Liver (tissue), 9 donors: Measurements from ENCODE around the gene PTPRD. TPM values are rescaled to one million over a fixed set of nuclear protein-coding genes. Genes with fewer than 3 reads are reported as not detected.

ENCODE experiments used
- DNase-seq: peaks from one replicate; pipeline ENCODE4 v3.0.0-alpha.2; 2017; ENCODE audit warnings: low spot score
- H3K27ac ChIP-seq, 2 donors: one replicate each; pipeline ENCODE4 v1.7.0; 2013; ENCODE audit warnings: inconsistent platforms in 2 of 2, low read length in 2 of 2, control low read depth in 1 of 2, low read depth in 1 of 2, mild to moderate bottlenecking in 1 of 2
- H3K27me3 ChIP-seq, 4 donors: one replicate each; pipeline versions ENCODE4 v1.6.1 to v1.7.0; 2013; ENCODE audit warnings: low read length in 3 of 4, inconsistent platforms in 1 of 4, mild to moderate bottlenecking in 1 of 4, moderate library complexity in 1 of 4; ENCODE audit not compliant: control insufficient read depth in 4 of 4, insufficient read depth in 4 of 4
- H3K36me3 ChIP-seq, 4 donors: one replicate each; pipeline versions ENCODE4 v1.6.1 to v1.7.0; 2013; ENCODE audit warnings: low read length in 3 of 4, mild to moderate bottlenecking in 3 of 4, low read depth in 1 of 4, moderate library complexity in 1 of 4; ENCODE audit not compliant: control insufficient read depth in 4 of 4, insufficient read depth in 3 of 4
- H3K4me1 ChIP-seq, 4 donors: one replicate each; pipeline versions ENCODE4 v1.6.1 to v1.7.0; 2013; ENCODE audit warnings: low read length in 3 of 4, mild to moderate bottlenecking in 3 of 4, moderate library complexity in 1 of 4; ENCODE audit not compliant: control insufficient read depth in 4 of 4, insufficient read depth in 4 of 4
- H3K4me3 ChIP-seq, 3 donors: one replicate each; pipeline versions ENCODE4 v1.6.1 to v1.7.0; 2013; ENCODE audit warnings: low read length in 3 of 3, control low read depth in 1 of 3, low read depth in 1 of 3, mild to moderate bottlenecking in 1 of 3
- H3K9ac ChIP-seq, 2 donors: one replicate each; pipeline ENCODE4 v1.7.0; 2013; ENCODE audit warnings: low read length in 2 of 2, mild to moderate bottlenecking in 2 of 2, moderate library complexity in 2 of 2, control low read depth in 1 of 2, low read depth in 1 of 2
- H3K9me3 ChIP-seq, 4 donors: one replicate each; pipeline versions ENCODE4 v1.6.1 to v1.7.0; 2013; ENCODE audit warnings: low read length in 3 of 4; ENCODE audit not compliant: control insufficient read depth in 4 of 4
- ATF3 ChIP-seq: IDR thresholded peaks from 2 replicates; pipeline ENCODE4 v1.6.1; 2016; ENCODE audit warnings: antibody characterized with exemption
- CTCF ChIP-seq: fragments of 150-350 bp; IDR thresholded peaks from 2 replicates; pipeline ENCODE4 v1.5.1; 2017; ENCODE audit warnings: improper control_type of control experiment, low read depth, low read length; ENCODE audit not compliant: missing input control
- FOXA1 ChIP-seq: IDR thresholded peaks from 2 replicates; pipeline ENCODE4 v1.6.1; 2016; ENCODE audit warnings: antibody characterized with exemption
- FOXA2 ChIP-seq: IDR thresholded peaks from 2 replicates; pipeline ENCODE4 v1.6.1; 2016; ENCODE audit warnings: antibody characterized with exemption
- GABPA ChIP-seq, 2 donors: IDR thresholded peaks in 1 of 2; conservative IDR thresholded peaks in 1 of 2; 2 replicates each; pipeline ENCODE4 v1.6.1; 2016; ENCODE audit warnings: antibody characterized with exemption in 2 of 2, mild to moderate bottlenecking in 1 of 2, moderate library complexity in 1 of 2
- HNF4A ChIP-seq, 2 donors: conservative IDR thresholded peaks; 2 replicates each; pipeline ENCODE4 v1.6.1; 2016; ENCODE audit warnings: antibody characterized with exemption in 2 of 2, mild to moderate bottlenecking in 2 of 2
- HNF4G ChIP-seq: IDR thresholded peaks from 2 replicates; pipeline ENCODE4 v1.6.1; 2016; ENCODE audit warnings: antibody characterized with exemption
- NR2F2 ChIP-seq: IDR thresholded peaks from 2 replicates; pipeline ENCODE4 v1.6.1; 2016; ENCODE audit warnings: antibody characterized with exemption
- REST ChIP-seq: IDR thresholded peaks from 2 replicates; pipeline ENCODE4 v1.6.1; 2016; ENCODE audit warnings: antibody characterized with exemption, mild to moderate bottlenecking
- RXRA ChIP-seq, 2 donors: IDR thresholded peaks; 2 replicates each; pipeline ENCODE4 v1.6.1; 2017 to 2018; ENCODE audit warnings: antibody characterized with exemption in 2 of 2, mild to moderate bottlenecking in 1 of 2
- SP1 ChIP-seq: IDR thresholded peaks from 2 replicates; pipeline ENCODE4 v1.6.1; 2018; ENCODE audit warnings: antibody characterized with exemption, mild to moderate bottlenecking
- TAF1 ChIP-seq: conservative IDR thresholded peaks from 2 replicates; pipeline ENCODE4 v1.6.1; 2016; ENCODE audit warnings: antibody characterized with exemption, mild to moderate bottlenecking
- YY1 ChIP-seq: IDR thresholded peaks from 2 replicates; pipeline ENCODE4 v1.6.1; 2016; ENCODE audit warnings: antibody characterized with exemption, mild to moderate bottlenecking
- ZBTB33 ChIP-seq: IDR thresholded peaks from 2 replicates; pipeline ENCODE4 v1.6.1; 2016; ENCODE audit warnings: antibody characterized with exemption
- WGBS: extraction: QIAGEN DNeasy Blood & Tissue Kit; methylation state at CpG from one replicate; pipeline ENCODE4 v1.1.7; 2013; 5-methylcytosine and 5-hydroxymethylcytosine counted together
- polyA plus RNA-seq, 2 donors: library from polyadenylated mRNA; stranded (reverse) in 1 of 2; unstranded in 1 of 2; fragments of 200-250 nt in 1 of 2; fragments of >200 nt in 1 of 2; fragmentation: Nextera tagmentation in 1 of 2; extraction: Ambion mirVana in 1 of 2; gene quantifications; one replicate each; pipeline versions ENCODE4 v1.2.1 to v1.2.3, GENCODE V29; 2013 to 2015
- total RNA-seq, 2 donors: library from RNA; depleted of rRNA; stranded (reverse); fragments of >200 nt; gene quantifications; one replicate each; pipeline ENCODE4 v1.2.3, GENCODE V29; 2014
- donor health status: healthy.
- donor health status: healthy.
- donor health status: healthy.
- donor health status: healthy.
- donor health status: healthy.

The PTPRD gene
- total and polyA plus RNA-seq, 4 donors = 0.78 to 34.2 (median 4.7) TPM

DNA sequence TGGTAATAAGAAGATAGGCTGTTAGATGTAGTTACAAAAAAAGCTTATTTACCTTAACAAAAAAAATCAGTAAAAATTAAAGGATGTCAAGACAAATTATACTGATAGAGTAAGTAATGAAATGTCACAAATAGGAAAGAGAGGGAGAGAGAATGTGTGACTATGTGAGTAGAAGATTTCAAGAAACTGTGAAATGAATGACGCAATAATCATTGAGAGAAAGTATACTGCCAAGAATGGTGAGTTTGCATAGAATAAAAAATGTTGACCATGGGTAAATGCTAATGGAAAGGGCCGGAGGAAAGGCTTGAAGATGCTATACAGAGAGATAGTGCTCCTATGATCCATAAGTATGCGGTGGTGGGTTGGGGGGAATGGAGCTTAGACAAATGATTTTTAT, 100.7 kb downstream of the PTPRD start:
- DNase-seq = no peak
- no peak for TF ChIP-seq YY1
- TF ChIP-seq FOXA1 = no peak
- TF ChIP-seq FOXA2 = no peak
- no peak for TF ChIP-seq REST
- TF ChIP-seq ATF3 = no peak
- no peak for TF ChIP-seq TAF1
- no peak for TF ChIP-seq ZBTB33
- no peak for TF ChIP-seq SP1
- no peak for TF ChIP-seq NR2F2
- no peak for TF ChIP-seq HNF4A (conservative IDR thresholded peaks at IDR 0.05)
- no peak for TF ChIP-seq HNF4G
- TF ChIP-seq GABPA (IDR thresholded peaks at IDR 0.05 in 1 of 2, conservative IDR thresholded peaks at IDR 0.05 in 1 of 2) = no peak
- Histone ChIP-seq H3K27ac (no peak overlapping the region), H3K9ac (no peak overlapping the region), H3K4me3 (no peak overlapping the region), H3K9me3 (peaks cover 0 to 5% (median 0%) of the 10 kb centered on the region in 4 donors), H3K27me3 (no peaks in the 10 kb centered on the region), H3K4me1 (no peaks in the 10 kb centered on the region), H3K36me3 (no peaks in the 10 kb centered on the region)
- 79% methylated on average over 3 of the region's 3 CpGs for WGBS

- H3K4me3 ChIP-seq = no peak overlapping the region
- WGBS = 69% methylated on average over 4 of the region's 4 CpGs
- H3K27me3 ChIP-seq = no peaks in the 10 kb centered on the region
- H3K4me1 ChIP-seq = no peaks in the 10 kb centered on the region
- TF ChIP-seq CTCF = no peak
- no peak for TF ChIP-seq NR2F2
- no peak for TF ChIP-seq ZBTB33
- TF ChIP-seq SP1 = no peak
- no peak for TF ChIP-seq REST
- no peak for TF ChIP-seq ATF3
- no peak for TF ChIP-seq FOXA1
- no peak for TF ChIP-seq RXRA (IDR thresholded peaks at IDR 0.05)
- no peak overlapping the region for H3K27ac ChIP-seq
- no peaks in the 10 kb centered on the region for H3K9me3 ChIP-seq
- no peaks in the 10 kb centered on the region for H3K36me3 ChIP-seq
- no peak for DNase-seq
- no peak overlapping the region for H3K9ac ChIP-seq
Observed at GRCh38 chr9:10488937-10489336, 123.9 kb downstream of the PTPRD start.
